MM.1S (cell line): ENCODE measurements around the gene ZNF469.
"Not testable (repeated sequence)": the region's sequence is repeated elsewhere in the genome, so short reads cannot be mapped to it uniquely, and the experiment has no call there.

Source experiments
- DNase-seq: peaks from one replicate; pipeline ENCODE4 v3.0.0-alpha.2; 2015
- H2AFZ ChIP-seq: fragments of 300-600 bp; sonication (generic); 2 replicates; pipeline ENCODE4 v1.6.0; 2016; ENCODE audit warnings: antibody characterized with exemption, low read length
- H3F3A ChIP-seq: fragments of 300-600 bp; sonication (generic); 2 replicates; pipeline ENCODE4 v1.6.1; 2016; ENCODE audit warnings: mild to moderate bottlenecking, antibody characterized with exemption, low read length, moderate library complexity, mixed read lengths; ENCODE audit not compliant: insufficient read depth
- H3K27ac ChIP-seq: fragments of 300-600 bp; sonication (generic); 2 replicates; pipeline ENCODE4 v1.5.1; 2016; ENCODE audit warnings: mild to moderate bottlenecking, low read length
- H3K27me3 ChIP-seq: fragments of 300-600 bp; sonication (generic); replicated peaks from 2 replicates; pipeline ENCODE4 v1.6.0; 2016; ENCODE audit warnings: low read length; ENCODE audit not compliant: insufficient read depth
- H3K36me3 ChIP-seq: fragments of 300-600 bp; sonication (generic); replicated peaks from 2 replicates; pipeline ENCODE4 v1.6.1; 2016; ENCODE audit warnings: mild to moderate bottlenecking, low read length, mixed read lengths; ENCODE audit not compliant: insufficient read depth
- H3K4me1 ChIP-seq: fragments of 300-600 bp; sonication (generic); 2 replicates; pipeline ENCODE4 v1.6.1; 2016; ENCODE audit warnings: low read length, mixed read lengths
- H3K4me2 ChIP-seq: fragments of 300-600 bp; sonication (generic); 2 replicates; pipeline ENCODE4 v1.6.0; 2016; ENCODE audit warnings: low read depth, low read length
- H3K4me3 ChIP-seq: fragments of 300-600 bp; sonication (generic); 2 replicates; pipeline ENCODE4 v1.5.1; 2016; ENCODE audit warnings: low read length, mixed read lengths
- H3K79me2 ChIP-seq: fragments of 300-600 bp; sonication (generic); 2 replicates; pipeline ENCODE4 v1.6.1; 2016; ENCODE audit warnings: mixed run types, low read length, mixed read lengths
- H3K9ac ChIP-seq: fragments of 300-600 bp; sonication (generic); 2 replicates; pipeline ENCODE4 v1.6.1; 2016; ENCODE audit warnings: low read length, mixed read lengths
- H3K9me2 ChIP-seq: fragments of 300-600 bp; sonication (generic); replicated peaks from 2 replicates; pipeline ENCODE4 v1.6.1; 2016; ENCODE audit warnings: mild to moderate bottlenecking, low read length, mixed read lengths; ENCODE audit not compliant: insufficient read depth
- H3K9me3 ChIP-seq: fragments of 300-600 bp; sonication (generic); replicated peaks from 2 replicates; pipeline ENCODE4 v1.6.1; 2016; ENCODE audit warnings: mild to moderate bottlenecking, low read length, mixed read lengths; ENCODE audit not compliant: insufficient read depth
- H4K20me1 ChIP-seq: fragments of 300-600 bp; sonication (generic); 2 replicates; pipeline ENCODE4 v1.6.1; 2016; ENCODE audit warnings: mild to moderate bottlenecking, low read length, moderate library complexity, mixed read lengths; ENCODE audit not compliant: insufficient read depth
- CTCF ChIP-seq: fragments of 300-600 bp; sonication (generic); IDR thresholded peaks from 2 replicates; pipeline ENCODE4 v1.5.1; 2016; ENCODE audit warnings: antibody characterized with exemption, low read length, mixed read lengths
- EZH2 ChIP-seq: fragments of 300-600 bp; sonication (generic); optimal IDR thresholded peaks from 2 replicates; pipeline ENCODE3; 2017; ENCODE audit warnings: low read depth, mild to moderate bottlenecking, antibody characterized with exemption, low read length, mixed read lengths
- EZH2phosphoT487 ChIP-seq: fragments of 300-600 bp; sonication (generic); IDR thresholded peaks from 2 replicates; pipeline ENCODE4 v1.6.1; 2018; ENCODE audit warnings: antibody characterized with exemption, low read length

The ZNF469 gene

GRCh38 chr16:88359008-88359407, 23.8 kb upstream of the ZNF469 start:
- H3K4me2 ChIP-seq = no peak overlapping the region

GRCh38 chr16:88360401-88360800, 22.4 kb upstream of the ZNF469 start:
- not testable (repeated sequence) for H3K79me2 ChIP-seq, H3K4me3 ChIP-seq, H3K9me3 ChIP-seq, H3K4me2 ChIP-seq, H3F3A ChIP-seq, H3K9me2 ChIP-seq, H3K27ac ChIP-seq, DNase-seq, H2AFZ ChIP-seq, H3K9ac ChIP-seq, H3K36me3 ChIP-seq, H3K4me1 ChIP-seq, H4K20me1 ChIP-seq
- peaks cover 57% of the 10 kb centered on the region for H3K27me3 ChIP-seq

More at GRCh38 chr16:88359008-88359407, 23.8 kb upstream of the ZNF469 start:
- no peak overlapping the region for H3K9ac ChIP-seq
- peaks cover 64% of the 10 kb centered on the region for H3K27me3 ChIP-seq
- H3K36me3 ChIP-seq = no peaks in the 10 kb centered on the region
- TF ChIP-seq EZH2 = no peak
- no peak overlapping the region for H3K4me3 ChIP-seq
- no peaks in the 10 kb centered on the region for H3K4me1 ChIP-seq
- H3F3A ChIP-seq = no peaks in the 10 kb centered on the region
- H3K79me2 ChIP-seq = no peaks in the 10 kb centered on the region
- no peak for DNase-seq
- H3K9me3 ChIP-seq = no peaks in the 10 kb centered on the region
- no peak overlapping the region for H2AFZ ChIP-seq
- H3K9me2 ChIP-seq = no peaks in the 10 kb centered on the region
- no peaks in the 10 kb centered on the region for H4K20me1 ChIP-seq
- H3K27ac ChIP-seq = no peak overlapping the region

- Histone ChIP-seq H3K9me2 (no peaks in the 10 kb centered on the region), H3K27ac (no peak overlapping the region), H3F3A (no peaks in the 10 kb centered on the region), H2AFZ (no peak overlapping the region), H3K4me3 (no peak overlapping the region), H3K9ac (no peak overlapping the region), H3K27me3 (peaks cover 56% of the 10 kb centered on the region), H3K4me1 (no peaks in the 10 kb centered on the region), H3K4me2 (no peak overlapping the region), H3K36me3 (no peaks in the 10 kb centered on the region), H3K9me3 (no peaks in the 10 kb centered on the region), H4K20me1 (no peaks in the 10 kb centered on the region), H3K79me2 (no peaks in the 10 kb centered on the region)
- no peak for TF ChIP-seq EZH2phosphoT487
- no peak for TF ChIP-seq EZH2
- no peak for TF ChIP-seq CTCF
- no peak for DNase-seq
Measured at GRCh38 chr16:88360999-88361398, 21.8 kb upstream of the ZNF469 start.

- no peak overlapping the region for H3K4me2 ChIP-seq
- H3K27ac ChIP-seq = no peak overlapping the region
- H3K4me3 ChIP-seq = no peak overlapping the region
- H3K79me2 ChIP-seq = no peaks in the 10 kb centered on the region
- no peaks in the 10 kb centered on the region for H3K36me3 ChIP-seq
- H3F3A ChIP-seq = no peaks in the 10 kb centered on the region
- H3K4me1 ChIP-seq = no peaks in the 10 kb centered on the region
- TF ChIP-seq CTCF (no peak), EZH2 (no peak), EZH2phosphoT487 (no peak)
- DNase-seq = no peak
- H2AFZ ChIP-seq = no peak overlapping the region
- no peaks in the 10 kb centered on the region for H3K9me3 ChIP-seq
- no peaks in the 10 kb centered on the region for H4K20me1 ChIP-seq
- peaks cover 48% of the 10 kb centered on the region for H3K27me3 ChIP-seq
- H3K9me2 ChIP-seq = no peaks in the 10 kb centered on the region
- H3K9ac ChIP-seq = no peak overlapping the region
Measured at GRCh38 chr16:88361775-88362174, 21.0 kb upstream of the ZNF469 start.
